MM.1S (cell line): ENCODE results near the gene ANKMY2.

Source experiments
- DNase-seq: peaks from one replicate; pipeline ENCODE4 v3.0.0-alpha.2; 2015
- H2AFZ ChIP-seq: fragments of 300-600 bp; sonication (generic); 2 replicates; pipeline ENCODE4 v1.6.0; 2016; ENCODE audit warnings: antibody characterized with exemption, low read length
- H3F3A ChIP-seq: fragments of 300-600 bp; sonication (generic); 2 replicates; pipeline ENCODE4 v1.6.1; 2016; ENCODE audit warnings: mild to moderate bottlenecking, antibody characterized with exemption, low read length, moderate library complexity, mixed read lengths; ENCODE audit not compliant: insufficient read depth
- H3K27ac ChIP-seq: fragments of 300-600 bp; sonication (generic); 2 replicates; pipeline ENCODE4 v1.5.1; 2016; ENCODE audit warnings: mild to moderate bottlenecking, low read length
- H3K27me3 ChIP-seq: fragments of 300-600 bp; sonication (generic); replicated peaks from 2 replicates; pipeline ENCODE4 v1.6.0; 2016; ENCODE audit warnings: low read length; ENCODE audit not compliant: insufficient read depth
- H3K36me3 ChIP-seq: fragments of 300-600 bp; sonication (generic); replicated peaks from 2 replicates; pipeline ENCODE4 v1.6.1; 2016; ENCODE audit warnings: mild to moderate bottlenecking, low read length, mixed read lengths; ENCODE audit not compliant: insufficient read depth
- H3K4me1 ChIP-seq: fragments of 300-600 bp; sonication (generic); 2 replicates; pipeline ENCODE4 v1.6.1; 2016; ENCODE audit warnings: low read length, mixed read lengths
- H3K4me2 ChIP-seq: fragments of 300-600 bp; sonication (generic); 2 replicates; pipeline ENCODE4 v1.6.0; 2016; ENCODE audit warnings: low read depth, low read length
- H3K4me3 ChIP-seq: fragments of 300-600 bp; sonication (generic); 2 replicates; pipeline ENCODE4 v1.5.1; 2016; ENCODE audit warnings: low read length, mixed read lengths
- H3K79me2 ChIP-seq: fragments of 300-600 bp; sonication (generic); 2 replicates; pipeline ENCODE4 v1.6.1; 2016; ENCODE audit warnings: mixed run types, low read length, mixed read lengths
- H3K9ac ChIP-seq: fragments of 300-600 bp; sonication (generic); 2 replicates; pipeline ENCODE4 v1.6.1; 2016; ENCODE audit warnings: low read length, mixed read lengths
- H3K9me2 ChIP-seq: fragments of 300-600 bp; sonication (generic); replicated peaks from 2 replicates; pipeline ENCODE4 v1.6.1; 2016; ENCODE audit warnings: mild to moderate bottlenecking, low read length, mixed read lengths; ENCODE audit not compliant: insufficient read depth
- H3K9me3 ChIP-seq: fragments of 300-600 bp; sonication (generic); replicated peaks from 2 replicates; pipeline ENCODE4 v1.6.1; 2016; ENCODE audit warnings: mild to moderate bottlenecking, low read length, mixed read lengths; ENCODE audit not compliant: insufficient read depth
- H4K20me1 ChIP-seq: fragments of 300-600 bp; sonication (generic); 2 replicates; pipeline ENCODE4 v1.6.1; 2016; ENCODE audit warnings: mild to moderate bottlenecking, low read length, moderate library complexity, mixed read lengths; ENCODE audit not compliant: insufficient read depth
- EZH2 ChIP-seq: fragments of 300-600 bp; sonication (generic); optimal IDR thresholded peaks from 2 replicates; pipeline ENCODE3; 2017; ENCODE audit warnings: low read depth, mild to moderate bottlenecking, antibody characterized with exemption, low read length, mixed read lengths
- EZH2phosphoT487 ChIP-seq: fragments of 300-600 bp; sonication (generic); IDR thresholded peaks from 2 replicates; pipeline ENCODE4 v1.6.1; 2018; ENCODE audit warnings: antibody characterized with exemption, low read length
- TF ChIP-seq, protein P1 (sequence below): fragments of 300-600 bp; sonication (generic); IDR thresholded peaks from 2 replicates; pipeline ENCODE4 v1.5.1; 2016; ENCODE audit warnings: antibody characterized with exemption, low read length, mixed read lengths

ANKMY2 gene

DNA sequence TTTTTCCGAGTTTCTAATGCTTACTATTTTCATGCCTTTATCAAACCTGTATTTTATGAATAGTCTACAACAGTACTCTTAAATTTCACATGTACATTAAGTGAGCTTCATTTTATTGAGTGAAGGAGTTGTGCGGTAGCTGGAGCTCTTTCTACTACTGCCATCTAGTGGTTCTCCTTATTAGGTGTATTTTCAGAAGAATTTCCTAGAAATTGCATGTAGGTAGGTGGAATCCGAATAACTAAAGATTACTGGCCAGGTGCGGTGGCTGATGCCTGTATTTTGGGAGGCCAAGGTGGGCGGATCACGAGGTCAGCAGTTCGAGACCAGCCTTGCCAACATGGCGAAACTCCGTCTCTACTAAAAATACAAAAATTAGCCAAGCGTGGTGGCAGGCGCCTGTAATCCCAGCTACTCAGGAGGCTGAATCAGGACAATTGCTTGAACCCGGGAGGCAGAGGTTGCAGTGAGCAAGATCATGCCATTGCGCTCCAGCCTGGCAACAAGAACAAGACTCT lies 80.6 kb downstream of the ANKMY2 start:
- H3K9ac ChIP-seq: no peak overlapping the region
- no peaks in the 10 kb centered on the region for H3K79me2 ChIP-seq
- H3K9me3 ChIP-seq: no peaks in the 10 kb centered on the region
- no peaks in the 10 kb centered on the region for H3K4me1 ChIP-seq
- no peak overlapping the region for H3K27ac ChIP-seq
- no peaks in the 10 kb centered on the region for H4K20me1 ChIP-seq
- no peak overlapping the region for H3K4me3 ChIP-seq
- peak; percentile 61 for DNase-seq
- H3K27me3 ChIP-seq: no peaks in the 10 kb centered on the region
- H3K4me2 ChIP-seq: no peak overlapping the region
- H3K36me3 ChIP-seq: no peaks in the 10 kb centered on the region
- H2AFZ ChIP-seq: no peak overlapping the region
- TF ChIP-seq EZH2 (no peak), EZH2phosphoT487 (no peak)
- TF ChIP-seq, protein P1, sequence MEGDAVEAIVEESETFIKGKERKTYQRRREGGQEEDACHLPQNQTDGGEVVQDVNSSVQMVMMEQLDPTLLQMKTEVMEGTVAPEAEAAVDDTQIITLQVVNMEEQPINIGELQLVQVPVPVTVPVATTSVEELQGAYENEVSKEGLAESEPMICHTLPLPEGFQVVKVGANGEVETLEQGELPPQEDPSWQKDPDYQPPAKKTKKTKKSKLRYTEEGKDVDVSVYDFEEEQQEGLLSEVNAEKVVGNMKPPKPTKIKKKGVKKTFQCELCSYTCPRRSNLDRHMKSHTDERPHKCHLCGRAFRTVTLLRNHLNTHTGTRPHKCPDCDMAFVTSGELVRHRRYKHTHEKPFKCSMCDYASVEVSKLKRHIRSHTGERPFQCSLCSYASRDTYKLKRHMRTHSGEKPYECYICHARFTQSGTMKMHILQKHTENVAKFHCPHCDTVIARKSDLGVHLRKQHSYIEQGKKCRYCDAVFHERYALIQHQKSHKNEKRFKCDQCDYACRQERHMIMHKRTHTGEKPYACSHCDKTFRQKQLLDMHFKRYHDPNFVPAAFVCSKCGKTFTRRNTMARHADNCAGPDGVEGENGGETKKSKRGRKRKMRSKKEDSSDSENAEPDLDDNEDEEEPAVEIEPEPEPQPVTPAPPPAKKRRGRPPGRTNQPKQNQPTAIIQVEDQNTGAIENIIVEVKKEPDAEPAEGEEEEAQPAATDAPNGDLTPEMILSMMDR: peak; percentile 70
- H3F3A ChIP-seq: no peaks in the 10 kb centered on the region
- no peaks in the 10 kb centered on the region for H3K9me2 ChIP-seq

DNA sequence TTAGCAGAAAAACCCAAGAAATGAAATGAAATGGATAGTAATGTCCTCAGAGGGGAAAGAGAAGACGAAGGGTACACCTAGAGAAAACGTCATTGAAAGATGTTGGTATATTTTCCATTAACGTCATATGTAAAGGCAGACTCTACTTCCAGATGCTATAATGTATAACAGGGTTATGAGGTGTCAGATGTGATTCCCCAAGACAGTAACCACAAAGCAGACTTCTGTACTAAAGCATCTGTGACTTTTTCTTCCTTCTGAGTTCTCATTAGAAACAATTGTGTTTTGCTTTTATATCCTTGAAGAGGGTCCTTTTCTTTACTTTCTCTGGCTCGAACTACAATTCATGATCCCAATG lies 81.6 kb downstream of the ANKMY2 start:
- H4K20me1 ChIP-seq: no peaks in the 10 kb centered on the region
- H3K79me2 ChIP-seq: no peaks in the 10 kb centered on the region
- TF ChIP-seq EZH2: no peak
- TF ChIP-seq, protein P1: no peak
- TF ChIP-seq EZH2phosphoT487: no peak
- H3K4me1 ChIP-seq: no peaks in the 10 kb centered on the region
- no peak overlapping the region for H3K4me2 ChIP-seq
- no peak overlapping the region for H3K27ac ChIP-seq
- no peaks in the 10 kb centered on the region for H3K36me3 ChIP-seq
- DNase-seq: no peak
- no peak overlapping the region for H3K9ac ChIP-seq
- no peak overlapping the region for H2AFZ ChIP-seq
- H3K9me3 ChIP-seq: no peaks in the 10 kb centered on the region
- H3F3A ChIP-seq: no peaks in the 10 kb centered on the region
- no peaks in the 10 kb centered on the region for H3K9me2 ChIP-seq
- no peak overlapping the region for H3K4me3 ChIP-seq
- no peaks in the 10 kb centered on the region for H3K27me3 ChIP-seq

DNA sequence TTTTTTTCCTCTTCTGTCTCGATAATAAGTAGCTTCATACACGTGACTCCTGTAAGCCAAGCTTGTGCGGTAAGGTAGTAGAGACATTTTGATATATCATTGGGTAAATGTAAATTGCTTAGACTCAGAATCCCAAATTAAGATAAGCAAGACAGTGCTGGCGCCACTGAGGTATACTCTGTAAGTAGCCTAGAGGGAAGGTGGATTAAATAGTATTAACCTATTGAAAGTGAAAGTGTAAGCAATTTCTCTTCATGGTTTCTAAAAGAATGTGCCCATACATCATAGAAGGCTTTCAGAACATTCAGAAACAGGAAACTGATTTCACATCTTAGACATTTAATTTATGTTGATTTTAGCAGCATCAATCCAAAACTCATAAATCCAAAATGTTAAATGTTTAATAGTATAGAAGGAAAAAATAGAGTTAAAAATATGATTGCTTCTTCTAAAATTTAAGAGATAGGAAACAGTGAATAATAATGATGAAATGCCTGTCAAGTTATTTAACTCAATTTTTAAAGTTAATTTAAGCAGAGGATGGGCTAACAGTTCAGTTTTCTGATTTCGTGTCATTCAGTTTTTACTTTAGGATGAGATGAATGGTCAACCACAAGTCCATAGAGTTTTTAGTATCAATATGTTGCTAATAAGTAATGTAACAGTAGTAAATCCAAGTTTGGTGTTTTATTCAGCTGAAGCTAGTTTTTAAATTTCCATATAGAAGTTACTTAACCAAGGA lies 82.1 kb downstream of the ANKMY2 start:
- Histone ChIP-seq H3K9ac (no peak overlapping the region), H3K27ac (no peak overlapping the region), H3K36me3 (no peaks in the 10 kb centered on the region), H3F3A (no peaks in the 10 kb centered on the region), H3K4me2 (no peak overlapping the region), H3K9me3 (no peaks in the 10 kb centered on the region), H3K4me3 (no peak overlapping the region), H3K79me2 (no peaks in the 10 kb centered on the region), H3K27me3 (no peaks in the 10 kb centered on the region), H3K4me1 (no peaks in the 10 kb centered on the region), H3K9me2 (no peaks in the 10 kb centered on the region), H4K20me1 (no peaks in the 10 kb centered on the region), H2AFZ (no peak overlapping the region)
- DNase-seq: peak; percentile 62
- no peak for TF ChIP-seq EZH2
- TF ChIP-seq EZH2phosphoT487: no peak
- TF ChIP-seq, protein P1: no peak
